NCI-H82 (cell line): ENCODE data around the gene PBRM1.
"Not testable (repeated sequence)": the region's sequence is repeated elsewhere in the genome, so short reads cannot be mapped to it uniquely, and the experiment has no call there.

Source experiments
- DNase-seq: peaks from one replicate; lab custom pipeline; 2025; lab: John Stamatoyannopoulos, UW

Gene PBRM1

DNA sequence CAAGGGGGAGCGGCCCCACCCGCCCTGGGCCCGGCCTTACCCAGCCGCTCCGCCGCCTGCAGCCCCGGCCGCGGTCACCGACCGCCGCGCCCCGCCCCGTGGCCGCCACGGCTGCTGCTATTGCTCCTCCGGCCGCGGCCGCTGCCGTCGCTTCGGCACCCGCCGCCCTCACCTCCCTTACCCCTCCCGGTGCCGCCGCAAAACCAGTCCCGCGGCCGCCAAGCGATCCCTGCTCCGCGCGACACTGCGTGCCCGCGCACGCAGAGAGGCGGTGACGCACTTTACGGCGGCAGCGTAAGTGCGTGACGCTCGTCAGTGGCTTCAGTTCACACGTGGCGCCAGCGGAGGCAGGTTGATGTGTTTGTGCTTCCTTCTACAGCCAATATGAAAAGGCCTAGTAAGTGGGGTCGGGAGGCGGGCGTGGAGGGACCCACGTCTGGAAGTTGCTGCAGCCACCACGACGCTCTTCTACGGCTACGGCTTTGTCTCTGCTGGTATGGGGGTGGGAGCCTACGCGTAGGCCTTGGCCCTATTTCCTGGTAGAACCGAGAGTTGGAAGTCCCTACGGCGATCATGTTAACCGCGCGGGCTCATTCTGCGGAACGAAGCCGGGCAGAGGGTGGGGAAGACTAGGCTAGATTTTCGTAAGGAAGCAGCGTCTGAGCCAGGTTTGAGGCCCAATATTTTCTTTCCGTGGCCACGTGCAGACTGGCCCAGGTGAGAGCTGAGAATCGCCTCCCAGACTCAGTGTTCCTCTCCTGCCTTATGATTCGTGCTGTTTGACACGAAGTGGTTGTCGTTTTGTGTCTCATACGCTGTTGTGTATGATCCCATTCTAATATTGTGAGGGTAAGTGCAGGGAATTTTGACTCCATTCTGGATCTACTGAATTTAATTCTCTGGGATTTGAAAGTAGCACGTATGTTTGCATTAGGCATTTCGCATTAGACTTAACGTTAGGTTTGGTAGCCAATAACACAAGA is at the start of gene PBRM1, which contains the start of gene GNL3:
Gene PBRM1 (minus strand): TSS at position 205 of the 983 bp plus-strand sequence.
Gene GNL3 (plus strand): TSS at position 324 of the 983 bp plus-strand sequence. CDS start 61 bp downstream, at position 385.
- peak; percentile 94 for DNase-seq

DNA sequence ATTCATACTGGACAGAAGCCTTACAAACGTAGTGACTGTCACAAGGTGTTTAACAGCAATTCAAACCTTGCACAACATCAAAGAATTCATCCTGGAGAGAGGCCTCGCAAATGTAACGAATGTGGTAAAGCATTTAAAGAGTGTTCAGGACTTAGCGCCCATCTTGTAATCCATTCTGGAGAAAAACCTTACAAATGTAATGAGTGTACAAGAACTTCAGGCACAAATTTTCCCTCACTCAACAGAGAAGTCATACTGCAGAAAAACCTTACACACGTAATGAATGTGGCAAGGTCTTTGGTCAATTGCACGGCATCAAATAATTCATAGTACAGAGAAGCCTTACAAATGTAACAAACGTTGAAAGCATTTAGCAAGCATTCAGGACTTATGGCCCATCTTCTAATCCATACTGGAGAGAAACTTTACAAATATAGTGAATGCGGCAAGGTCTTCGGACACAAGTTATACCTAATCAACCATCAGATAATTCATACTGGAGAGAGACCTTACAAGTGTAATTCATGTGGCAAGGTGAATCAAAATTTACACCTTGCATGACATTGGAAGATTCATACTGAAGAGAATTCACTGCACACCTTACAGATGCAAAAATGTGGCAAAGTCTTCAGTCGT is 47.7 kb upstream of the PBRM1 start:
- DNase-seq = no peak

- no peak for DNase-seq
Observed at GRCh38 chr3:52731590-52731989, 45.9 kb upstream of the PBRM1 start.

DNA sequence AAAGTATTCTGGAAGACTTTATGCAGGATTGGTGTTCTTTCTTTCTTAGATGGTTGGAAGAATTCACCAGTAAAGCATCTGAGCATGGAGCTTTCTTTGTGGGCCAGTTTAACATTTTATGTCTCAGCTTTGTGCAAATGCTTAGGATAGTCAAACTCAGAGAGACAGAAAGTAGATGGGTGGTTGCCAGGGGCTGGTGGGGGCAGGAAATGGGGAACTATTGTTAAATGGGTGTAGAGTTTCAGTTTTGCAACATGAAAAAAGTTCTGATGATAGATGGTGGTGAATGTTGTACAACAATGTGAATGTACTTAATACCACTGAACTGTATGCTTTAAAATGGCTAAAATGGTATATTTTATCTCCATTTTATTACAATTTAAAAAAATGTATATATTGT is 45.0 kb upstream of the PBRM1 start:
- no peak for DNase-seq

GRCh38 chr3:52728753-52729152 is 43.0 kb upstream of the PBRM1 start:
- DNase-seq = not testable (repeated sequence)

GRCh38 chr3:52724511-52724910 is 38.8 kb upstream of the PBRM1 start:
- DNase-seq = no peak

DNA sequence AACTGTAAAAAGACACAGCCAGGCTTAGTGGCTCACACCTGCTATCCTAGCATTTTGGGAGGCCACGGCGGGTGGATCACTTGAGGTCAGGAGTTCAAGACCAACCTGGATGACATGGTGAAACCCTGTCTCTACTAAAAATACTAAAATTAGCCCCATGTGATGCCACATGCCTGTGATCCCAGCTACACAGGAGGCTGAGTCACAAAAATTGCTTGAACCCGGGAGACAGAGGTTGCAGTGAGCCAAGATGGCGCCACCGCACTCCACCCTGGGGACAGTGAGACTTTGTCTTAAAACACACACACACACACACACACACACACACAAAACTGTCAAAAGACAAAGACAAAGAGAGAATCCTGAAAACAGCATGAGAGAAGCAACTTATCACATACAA is 38.2 kb upstream of the PBRM1 start:
- DNase-seq = no peak

- no peak for DNase-seq
Observed at GRCh38 chr3:52722491-52722890, 36.8 kb upstream of the PBRM1 start.

DNA sequence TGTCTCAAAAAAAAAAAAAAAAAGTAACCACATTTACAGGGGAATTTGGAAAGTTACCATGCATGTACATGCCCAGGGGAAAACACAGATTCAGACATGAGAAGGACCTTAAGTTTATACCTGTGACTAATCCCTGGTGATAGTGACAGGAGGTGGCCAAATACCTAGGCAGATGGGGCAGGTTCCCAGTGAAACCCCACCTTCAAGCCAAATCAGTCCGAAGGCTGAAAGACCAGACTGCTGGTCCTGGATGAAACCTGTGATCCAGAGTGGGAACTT is 36.0 kb upstream of the PBRM1 start:
- no peak for DNase-seq

GRCh38 chr3:52721002-52721729 is 35.5 kb upstream of the PBRM1 start:
- no peak for DNase-seq

- no peak for DNase-seq
Observed at GRCh38 chr3:52719618-52720017, 33.9 kb upstream of the PBRM1 start.

DNA sequence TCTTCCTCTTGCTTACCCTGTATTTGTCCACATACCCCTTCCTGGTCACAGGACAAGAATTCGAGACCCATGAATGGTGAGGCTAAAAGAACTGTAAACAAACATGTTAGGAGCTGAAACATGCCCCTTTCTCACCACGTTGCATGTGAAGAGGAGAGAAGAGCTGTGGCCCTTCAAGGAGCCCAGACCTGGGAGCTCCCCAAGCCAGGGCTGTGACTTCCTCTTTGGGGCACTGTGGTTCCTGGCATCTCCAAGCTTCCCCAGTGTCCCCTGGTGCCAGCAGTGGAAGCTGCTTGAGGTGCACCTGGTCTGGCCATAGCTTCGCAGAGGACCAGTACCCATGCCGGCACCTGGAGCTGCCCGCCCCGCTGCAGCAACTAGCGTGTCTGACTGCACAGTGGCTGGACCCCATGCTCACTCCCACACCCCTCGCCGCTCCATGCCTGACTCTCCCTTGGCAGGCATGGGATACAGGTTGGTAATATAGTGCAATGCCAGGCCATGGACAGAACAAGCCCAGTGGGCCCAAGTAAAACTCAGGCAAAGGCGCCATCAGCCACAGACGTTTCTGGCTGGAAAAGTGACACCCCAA is 30.1 kb upstream of the PBRM1 start:
- no peak for DNase-seq

GRCh38 chr3:52714335-52715302 is 28.9 kb upstream of the PBRM1 start:
- DNase-seq = no peak

DNA sequence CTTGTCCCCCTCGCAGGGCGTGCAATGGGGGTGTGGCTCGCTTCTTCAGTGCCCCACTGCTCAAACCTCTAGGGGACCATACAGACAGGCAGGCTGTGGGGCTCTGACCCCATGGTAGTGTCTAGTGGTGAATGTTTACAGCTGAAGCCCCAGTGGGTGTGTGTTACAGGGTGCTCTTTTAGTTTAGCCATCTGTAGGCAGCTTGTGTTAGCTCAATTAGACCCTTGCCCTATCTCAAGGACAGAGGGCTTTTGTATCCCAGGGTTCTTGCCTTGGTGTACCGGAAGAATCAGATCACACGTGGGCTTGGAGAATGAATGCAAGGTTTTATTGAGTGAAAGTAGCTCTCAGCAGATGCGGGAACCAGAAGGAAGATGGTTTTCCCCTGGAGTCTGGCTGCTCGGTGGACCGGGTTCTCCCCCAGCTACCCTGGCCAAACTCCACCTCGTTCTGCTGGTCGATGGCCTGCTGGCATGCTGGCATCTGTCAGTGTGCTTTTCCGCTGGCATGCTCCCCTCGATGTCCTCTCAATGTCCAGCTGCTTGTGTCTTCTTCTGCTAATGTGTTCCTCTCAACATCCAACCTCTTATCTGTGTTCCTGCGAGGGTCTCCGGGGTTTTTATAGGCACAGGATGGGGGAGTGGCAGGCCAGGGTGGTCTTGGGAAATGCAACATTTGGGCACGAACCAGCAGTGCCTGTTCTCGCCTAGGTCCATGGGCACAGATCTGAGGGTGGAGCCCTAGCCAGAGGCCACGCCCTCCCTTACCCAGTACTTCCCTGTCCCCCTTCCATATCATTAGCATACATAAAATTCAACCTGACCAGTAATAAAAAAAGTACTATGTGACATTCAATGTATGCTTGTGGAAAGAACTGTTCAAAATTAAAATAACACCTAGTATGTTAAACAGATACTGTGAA is 26.8 kb upstream of the PBRM1 start:
- no peak for DNase-seq

DNA sequence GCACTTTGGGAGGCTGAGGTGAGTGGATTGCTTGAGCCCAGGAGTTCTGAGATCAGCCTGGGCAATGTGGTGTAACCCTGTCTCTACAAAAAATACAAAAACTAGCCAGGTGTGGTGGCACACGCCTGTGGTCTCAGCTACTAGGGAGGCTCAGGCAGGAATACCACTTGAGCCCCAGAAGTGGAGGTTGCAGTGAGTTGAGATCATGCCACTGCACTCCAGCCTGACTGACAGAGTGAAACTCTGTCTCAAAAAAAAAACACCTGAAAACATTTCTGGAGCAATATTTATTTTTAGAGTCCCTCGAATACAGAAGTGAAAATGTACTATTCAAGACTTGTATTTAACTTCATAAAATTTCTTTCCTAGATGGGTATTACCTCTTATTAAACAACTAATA is 24.8 kb upstream of the PBRM1 start:
- no peak for DNase-seq

GRCh38 chr3:52707585-52707984 is 21.9 kb upstream of the PBRM1 start:
- DNase-seq = no peak

DNA sequence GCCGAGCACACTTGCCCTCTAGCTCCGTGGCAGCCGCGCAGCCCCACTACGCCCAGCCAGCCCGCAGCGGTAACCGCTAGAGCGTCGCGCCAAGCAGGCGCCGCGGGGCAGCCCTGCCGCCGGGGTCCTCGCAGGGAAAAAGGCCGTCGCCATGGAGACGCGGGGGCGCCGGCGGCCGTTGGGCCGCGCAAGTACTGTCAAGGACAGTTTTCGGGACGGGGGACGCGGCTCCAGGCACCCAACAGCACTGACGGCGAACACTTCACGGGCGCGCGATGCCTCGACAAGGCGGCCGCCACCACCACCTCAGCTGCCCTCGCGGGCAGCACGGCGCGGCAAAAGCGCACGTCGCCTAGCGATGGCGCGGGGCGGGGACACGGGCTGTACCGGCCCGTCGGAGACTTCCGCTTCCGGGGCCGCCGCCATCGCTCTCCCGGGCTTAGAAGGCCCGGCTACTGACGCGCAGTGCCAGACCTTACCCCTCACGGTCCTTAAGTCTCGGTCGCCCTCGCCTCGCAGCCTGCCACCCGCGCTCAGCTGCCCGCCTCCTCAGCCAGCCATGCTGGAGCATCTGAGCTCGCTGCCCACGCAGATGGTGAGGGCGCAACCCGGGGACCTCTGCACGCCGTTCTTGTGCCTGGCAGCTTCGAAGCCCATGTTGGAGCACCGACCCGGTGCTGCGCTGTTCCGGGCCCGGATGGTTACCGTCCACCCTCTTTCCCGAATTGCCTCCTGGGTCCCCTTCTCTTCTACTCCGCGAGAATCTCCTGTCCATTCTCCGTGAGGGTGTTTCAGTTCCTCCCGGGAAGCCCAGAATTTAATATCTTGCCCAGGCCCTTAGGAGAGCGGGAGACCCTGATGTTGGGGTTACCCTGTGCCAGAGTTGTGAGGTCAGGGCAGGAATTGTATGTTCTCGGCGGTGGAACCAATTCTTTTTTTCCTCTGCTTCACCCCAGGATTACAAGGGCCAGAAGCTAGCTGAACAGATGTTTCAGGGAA is 20.3 kb upstream of the PBRM1 start, which contains the start of the genes GLT8D1 and SPCS1:
Gene GLT8D1 (minus strand): TSS at position 104 of the 999 bp plus-strand sequence. CDS start 5,331 bp downstream, outside the sequence.
Gene SPCS1 (plus strand): TSS at position 419 of the 999 bp plus-strand sequence. CDS start 141 bp downstream, at position 560.
- DNase-seq = peak; percentile 90

GRCh38 chr3:52705438-52705687 is 19.6 kb upstream of the PBRM1 start:
- no peak for DNase-seq
